ENCODE measurements around the gene ST7. TPM values are rescaled to one million over a fixed set of nuclear protein-coding genes. Genes with fewer than 3 reads are reported as not detected.
A peak's percentile ranks its signal among the peaks of the same experiment; 100 is the strongest.

ST7 gene
- total RNA-seq, 1 experiment from 2014 or later, result 12.9 TPM

DNA sequence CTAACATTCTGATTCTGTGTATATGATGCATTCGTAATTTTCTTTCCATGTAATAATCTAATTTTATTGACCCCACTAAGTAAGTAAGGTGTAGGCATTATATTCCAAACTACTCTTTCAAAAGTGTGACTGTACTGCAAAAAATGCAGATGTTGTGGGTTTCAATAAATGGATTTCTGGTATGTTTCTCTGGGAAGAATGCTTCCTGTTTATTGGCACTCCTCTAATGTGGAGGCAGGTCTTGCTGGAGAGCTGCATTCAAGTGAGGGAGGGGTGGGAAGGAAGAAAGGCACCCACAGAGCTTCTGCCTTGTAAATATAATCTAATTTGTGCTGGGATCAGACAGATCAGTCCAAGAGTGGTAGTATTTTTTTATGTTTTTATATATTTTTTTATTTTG is 23.9 kb downstream of the ST7 start:
- no peak for DNase-seq (ENCODE audit: low spot score)

DNA sequence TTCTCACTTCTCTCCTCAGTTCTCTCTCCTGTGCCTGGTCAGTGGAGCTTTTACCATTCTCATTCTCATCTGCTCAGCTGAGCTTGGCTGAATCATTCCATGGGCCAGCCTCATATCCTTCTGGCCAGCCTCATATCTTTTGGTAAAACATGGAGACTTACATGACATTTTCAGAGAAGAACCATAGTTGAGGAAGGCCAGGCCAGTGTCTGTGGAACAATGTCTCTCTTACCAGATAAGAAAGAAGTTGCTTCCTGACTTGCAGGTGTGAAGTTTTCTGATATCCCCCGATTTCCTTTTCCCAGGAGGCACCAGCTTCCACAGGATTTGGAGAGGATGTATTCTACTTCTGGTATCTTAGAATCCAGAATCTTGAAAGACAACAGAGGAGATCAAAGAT is 24.7 kb downstream of the ST7 start:
- DNase-seq (ENCODE audit: low spot score), result no peak

- DNase-seq (ENCODE audit: low spot score), result no peak
These were observed 26.1 kb downstream of the ST7 start for GRCh38 chr7:116979430-116979829.

DNA sequence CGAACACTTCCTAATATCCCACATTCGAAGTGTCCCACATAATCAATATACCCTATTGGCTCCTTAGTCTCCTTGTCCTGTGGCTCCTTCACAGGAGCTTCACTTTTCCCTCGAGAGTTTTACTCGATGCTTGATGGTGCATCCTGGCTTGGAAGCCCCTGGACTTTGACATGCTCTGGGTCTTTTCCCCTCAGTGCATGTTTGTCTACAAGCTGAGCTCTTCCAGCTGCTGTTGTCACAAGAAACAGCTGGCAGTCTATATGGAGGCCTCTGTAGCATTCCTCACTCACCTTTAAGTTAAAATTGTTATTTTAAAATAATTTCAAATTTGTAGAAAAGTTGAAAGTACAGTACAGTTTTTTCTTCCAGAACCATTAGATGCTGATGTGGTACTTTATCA is 27.1 kb downstream of the ST7 start:
- DNase-seq (ENCODE audit: low spot score), result no peak

DNA sequence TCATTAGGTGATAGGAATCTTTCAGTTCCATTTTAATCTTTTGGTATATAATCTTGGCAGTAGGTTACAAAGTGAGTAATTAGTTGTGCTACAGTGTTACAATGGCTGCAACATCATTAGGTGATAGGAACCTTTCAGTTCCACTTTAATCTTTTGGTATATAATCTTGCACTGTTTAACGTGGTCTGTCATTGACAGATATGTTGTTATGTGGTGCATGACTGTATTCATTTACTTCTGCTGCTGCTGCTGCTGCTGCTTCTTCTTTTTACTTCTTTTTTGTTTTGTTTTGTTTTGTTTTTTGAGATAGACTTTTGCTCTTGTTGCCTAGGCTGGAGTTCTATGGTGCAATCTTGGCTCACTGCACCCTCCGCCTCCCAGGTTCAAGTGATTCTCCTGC is 28.6 kb downstream of the ST7 start:
- DNase-seq (ENCODE audit: low spot score), result no peak

- DNase-seq (ENCODE audit: low spot score), result no peak
These were observed 31.2 kb downstream of the ST7 start for GRCh38 chr7:116984511-116984910.

GRCh38 chr7:116984917-116985316 is 31.6 kb downstream of the ST7 start:
- peak; percentile 29 for DNase-seq (ENCODE audit: low spot score)

GRCh38 chr7:116985575-116985974 is 32.3 kb downstream of the ST7 start:
- no peak for DNase-seq (ENCODE audit: low spot score)

DNA sequence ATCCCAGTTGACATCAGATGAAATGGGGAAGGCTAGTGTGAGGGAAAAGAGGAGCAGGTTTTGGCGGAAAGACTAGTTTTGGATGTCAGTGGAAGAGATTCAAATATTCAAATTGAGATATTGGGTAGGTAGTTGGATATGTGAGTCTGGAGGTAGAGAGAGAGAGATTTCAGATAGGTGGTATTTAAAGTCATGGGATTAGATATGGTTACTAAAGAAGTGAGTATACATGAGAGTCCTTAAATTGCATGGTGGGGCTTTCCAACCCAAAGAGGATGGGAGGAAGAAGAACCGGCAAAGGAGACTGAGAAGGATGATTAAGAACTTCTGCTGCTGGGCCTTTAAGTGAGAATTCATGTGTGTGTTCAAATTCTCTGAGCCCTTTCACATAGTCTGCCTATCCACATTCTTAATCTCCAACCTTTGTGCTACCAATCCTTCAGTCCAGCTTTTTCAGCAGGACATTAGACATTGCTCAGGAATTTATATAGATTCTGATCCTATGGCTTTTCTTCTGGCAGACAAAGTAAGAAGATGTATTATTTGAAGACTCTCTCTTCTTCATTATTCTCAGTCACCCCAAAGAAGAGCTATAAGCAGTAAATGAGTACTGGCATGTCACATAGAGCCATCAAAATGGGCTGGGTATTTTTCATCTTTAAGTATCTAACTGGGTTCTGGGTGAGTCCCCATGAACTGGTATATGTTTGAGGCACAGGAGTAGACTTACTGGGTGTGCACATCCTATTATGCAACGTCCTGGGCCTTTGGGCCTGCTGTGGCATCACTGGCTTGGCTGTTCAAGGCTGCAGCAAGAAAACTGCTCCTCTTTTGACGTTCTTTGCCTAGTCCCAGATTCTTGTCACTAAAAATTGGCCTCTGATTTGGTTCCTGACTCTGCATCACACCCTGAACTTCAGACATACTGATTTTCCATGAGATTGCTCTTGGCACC is 33.6 kb downstream of the ST7 start:
- DNase-seq (ENCODE audit: low spot score), result no peak

DNA sequence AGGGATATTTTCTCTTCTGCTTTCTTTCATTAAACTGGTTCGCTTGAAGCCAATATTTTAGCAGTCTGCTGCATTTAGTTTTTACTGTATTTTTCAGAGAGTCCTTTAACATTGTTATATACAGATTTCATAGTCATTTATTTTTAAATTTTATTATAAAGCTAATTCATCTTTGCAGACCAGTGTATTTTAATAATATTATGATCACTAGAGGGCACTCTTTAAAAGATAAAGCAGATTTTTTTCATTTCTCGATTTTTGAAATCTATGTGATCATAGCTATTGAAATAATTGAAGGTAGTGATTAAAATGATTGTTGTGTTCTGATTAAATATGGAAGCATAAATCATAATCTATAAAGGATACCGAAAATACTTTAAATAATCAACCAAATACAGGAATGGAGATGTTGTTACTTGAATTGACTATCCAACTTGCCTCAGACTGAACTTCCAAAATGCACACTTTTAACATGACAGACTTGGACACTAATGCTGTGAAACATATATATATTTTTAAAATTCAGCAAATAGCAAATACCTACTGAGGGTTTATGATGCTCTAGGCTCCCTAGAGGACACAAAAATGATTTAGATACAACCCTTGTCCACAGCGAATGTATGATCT is 35.2 kb downstream of the ST7 start:
- DNase-seq (ENCODE audit: low spot score), result no peak

- DNase-seq (ENCODE audit: low spot score), result no peak
These were observed 36.8 kb downstream of the ST7 start for GRCh38 chr7:116990056-116990455.

GRCh38 chr7:116991233-116991632 is 37.9 kb downstream of the ST7 start:
- no peak for DNase-seq (ENCODE audit: low spot score)

DNA sequence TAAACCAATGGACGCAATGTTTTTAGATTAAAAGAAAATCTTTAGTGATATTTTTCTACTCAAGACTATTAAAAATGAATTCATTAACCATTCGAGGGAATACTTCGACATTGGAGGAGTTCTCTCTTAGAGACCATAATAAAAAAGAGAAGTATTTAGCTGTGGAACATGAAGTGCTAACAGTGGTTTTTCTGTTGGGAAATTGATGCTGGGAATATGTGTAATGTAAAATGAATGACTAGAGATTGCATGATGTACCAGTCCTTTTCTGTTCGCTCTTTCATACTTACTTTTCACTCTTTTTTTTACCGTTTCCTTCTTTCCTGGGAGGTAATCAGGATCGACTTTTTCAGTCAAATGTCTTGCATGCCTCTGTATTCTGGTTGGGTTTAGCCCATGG is 41.3 kb downstream of the ST7 start:
- no peak for DNase-seq (ENCODE audit: low spot score)

DNA sequence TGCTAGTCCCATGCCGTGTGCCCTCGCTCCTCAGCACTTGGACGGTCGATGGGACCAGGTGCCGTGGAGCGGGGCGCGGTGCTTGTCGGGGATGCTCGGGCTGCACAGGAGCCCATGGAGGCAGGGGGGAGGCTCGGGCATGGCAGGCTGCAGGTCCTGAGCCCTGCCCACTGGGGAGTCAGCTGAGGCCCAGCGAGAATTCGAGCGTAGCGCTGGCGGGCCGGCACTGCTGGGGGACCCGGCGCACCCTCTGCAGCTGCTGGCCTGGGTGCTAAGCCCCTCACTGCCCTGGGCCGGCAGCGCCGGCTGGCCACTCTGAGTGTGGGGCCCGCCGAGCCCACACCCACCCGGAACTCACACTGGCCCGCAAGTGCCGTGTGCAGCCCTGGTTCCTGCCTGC is 44.7 kb downstream of the ST7 start:
- no peak for DNase-seq (ENCODE audit: low spot score)

DNA sequence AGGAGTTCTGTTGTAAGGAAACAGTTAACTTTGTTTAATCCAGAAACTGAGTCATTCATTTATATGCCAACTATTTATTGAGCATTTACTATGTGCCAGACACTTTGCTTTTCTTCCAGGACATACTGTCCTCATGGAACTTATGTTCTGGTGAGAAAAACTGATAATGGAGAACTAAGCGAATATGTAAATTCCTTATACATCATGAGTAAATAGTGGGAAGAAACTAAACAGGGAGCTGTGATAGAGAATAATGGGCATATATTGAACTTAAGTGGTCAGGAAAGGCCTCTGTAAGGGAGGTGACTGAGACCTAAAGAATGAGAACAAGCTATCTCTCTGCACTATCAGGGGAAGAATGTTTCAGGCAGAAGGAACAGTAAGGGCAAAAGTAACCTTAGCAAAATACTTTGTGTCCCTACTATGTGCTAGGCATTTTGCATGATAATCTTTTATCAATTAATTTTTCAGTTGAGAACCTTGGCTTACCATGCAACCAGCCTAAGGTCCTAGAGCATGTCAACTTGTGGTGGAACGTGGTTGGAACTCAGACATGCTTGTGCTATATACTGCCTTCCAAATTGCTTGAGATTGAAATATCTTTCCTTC is 45.4 kb downstream of the ST7 start:
- DNase-seq (ENCODE audit: low spot score), result no peak

- no peak for DNase-seq (ENCODE audit: low spot score)
These were observed 46.0 kb downstream of the ST7 start for GRCh38 chr7:116999311-116999710.

GRCh38 chr7:117001283-117001682 is 48.0 kb downstream of the ST7 start:
- DNase-seq (ENCODE audit: low spot score), result no peak

- DNase-seq (ENCODE audit: low spot score), result no peak
These were observed 51.6 kb downstream of the ST7 start for GRCh38 chr7:117004899-117005298.

- DNase-seq (ENCODE audit: low spot score), result no peak
These were observed 52.1 kb downstream of the ST7 start for GRCh38 chr7:117005449-117005848.

GRCh38 chr7:117006907-117007684 is 53.8 kb downstream of the ST7 start:
- no peak for DNase-seq (ENCODE audit: low spot score)

- no peak for DNase-seq (ENCODE audit: low spot score)
These were observed 55.0 kb downstream of the ST7 start for GRCh38 chr7:117008118-117008885.
